DOHH2 (cell line): ENCODE data around the gene MUC5B.

ENCODE experiments used
- H3F3A ChIP-seq: fragments of 200-600 bp; sonication (generic), shearing (Covaris generic); 2 replicates; pipeline ENCODE4 v1.6.0; 2016; ENCODE audit warnings: antibody characterized with exemption, mild to moderate bottlenecking; ENCODE audit not compliant: control insufficient read depth, insufficient read depth
- H3K27ac ChIP-seq: fragments of 200-600 bp; sonication (generic); 2 replicates; pipeline ENCODE4 v1.5.1; 2014; ENCODE audit warnings: low read depth, mild to moderate bottlenecking, low read length, moderate library complexity
- H3K27me3 ChIP-seq: fragments of 200-600 bp; sonication (generic); 2 replicates; pipeline ENCODE4 v1.6.1; 2014; ENCODE audit warnings: mild to moderate bottlenecking, low read length, mixed read lengths; ENCODE audit not compliant: control insufficient read depth
- H3K36me3 ChIP-seq: fragments of 200-600 bp; sonication (generic); 2 replicates; pipeline ENCODE4 v1.6.1; 2014; ENCODE audit warnings: mild to moderate bottlenecking, low read length, moderate library complexity, mixed read lengths; ENCODE audit not compliant: control insufficient read depth
- H3K4me1 ChIP-seq: fragments of 200-600 bp; sonication (generic); 2 replicates; pipeline ENCODE4 v1.6.1; 2014; ENCODE audit warnings: mild to moderate bottlenecking, low read length, mixed read lengths; ENCODE audit not compliant: control insufficient read depth
- H3K4me2 ChIP-seq: fragments of 200-600 bp; sonication (generic); 2 replicates; pipeline ENCODE4 v1.6.0; 2014; ENCODE audit warnings: mild to moderate bottlenecking, low read length, moderate library complexity
- H3K4me3 ChIP-seq: fragments of 200-600 bp; sonication (generic); 2 replicates; pipeline ENCODE4 v1.5.1; 2014; ENCODE audit warnings: mild to moderate bottlenecking, low read length, mixed read lengths
- H3K79me2 ChIP-seq: fragments of 200-600 bp; sonication (generic); 2 replicates; pipeline ENCODE4 v1.6.1; 2014; ENCODE audit warnings: mild to moderate bottlenecking, low read length, mixed read lengths; ENCODE audit not compliant: control insufficient read depth
- H3K9me2 ChIP-seq: fragments of 200-600 bp; sonication (generic); replicated peaks from 2 replicates; pipeline ENCODE4 v1.6.1; 2014; ENCODE audit warnings: mild to moderate bottlenecking, low read length, mixed read lengths; ENCODE audit not compliant: control insufficient read depth
- H3K9me3 ChIP-seq: fragments of 200-600 bp; sonication (generic); 2 replicates; pipeline ENCODE4 v1.6.1; 2014; ENCODE audit warnings: antibody characterized with exemption, low read length, mixed read lengths; ENCODE audit not compliant: control insufficient read depth, insufficient read depth
- H4K20me1 ChIP-seq: fragments of 200-600 bp; sonication (generic); 2 replicates; pipeline ENCODE4 v1.6.0; 2014; ENCODE audit warnings: low read depth, mild to moderate bottlenecking, antibody characterized with exemption, low read length, moderate library complexity; ENCODE audit not compliant: control insufficient read depth, insufficient read depth
- CTCF ChIP-seq: fragments of 200-600 bp; sonication (generic); IDR thresholded peaks from one replicate; pipeline ENCODE4 v1.5.1; 2014; ENCODE audit warnings: antibody characterized with exemption, mild to moderate bottlenecking, low read depth, low read length; ENCODE audit not compliant: poor library complexity, severe bottlenecking
- EZH2phosphoT487 ChIP-seq: fragments of 200-600 bp; sonication (generic); IDR thresholded peaks from 2 replicates; pipeline ENCODE4 v1.6.1; 2017; ENCODE audit warnings: borderline replicate concordance, mild to moderate bottlenecking, antibody characterized with exemption, low read length, moderate library complexity, mixed read lengths

The MUC5B gene

GRCh38 chr11:1297576-1298473 is 75.0 kb downstream of the MUC5B start:
- no peak overlapping the region for H3K27ac ChIP-seq
- H4K20me1 ChIP-seq, result no peaks in the 10 kb centered on the region

GRCh38 chr11:1298695-1299492 is 76.0 kb downstream of the MUC5B start:
- H3K27ac ChIP-seq, result no peak overlapping the region
- H3K4me1 ChIP-seq, result no peaks in the 10 kb centered on the region
- H3K9me3 ChIP-seq, result peaks cover 19% of the 10 kb centered on the region
- no peaks in the 10 kb centered on the region for H3K27me3 ChIP-seq
- no peak overlapping the region for H3K4me3 ChIP-seq
- no peak overlapping the region for H3K4me2 ChIP-seq
- H3K9me2 ChIP-seq, result no peaks in the 10 kb centered on the region
- no peaks in the 10 kb centered on the region for H3F3A ChIP-seq
- TF ChIP-seq CTCF (no peak), EZH2phosphoT487 (no peak)
- H4K20me1 ChIP-seq, result no peaks in the 10 kb centered on the region
- peaks cover 6% of the 10 kb centered on the region; the same call in 1 of the 2 replicates for H3K36me3 ChIP-seq
- peaks cover 21% of the 10 kb centered on the region; the same call in 1 of the 2 replicates for H3K79me2 ChIP-seq

More at GRCh38 chr11:1297576-1298473, 75.0 kb downstream of the MUC5B start:
- Histone ChIP-seq H3K4me2 (no peak overlapping the region), H3F3A (no peaks in the 10 kb centered on the region), H3K79me2 (peaks cover 19% of the 10 kb centered on the region; the same call in 1 of the 2 replicates), H3K9me2 (no peaks in the 10 kb centered on the region), H3K4me1 (no peaks in the 10 kb centered on the region), H3K27me3 (no peaks in the 10 kb centered on the region), H3K9me3 (peaks cover 25% of the 10 kb centered on the region), H3K36me3 (peaks cover 6% of the 10 kb centered on the region; the same call in 1 of the 2 replicates), H3K4me3 (no peak overlapping the region)
- no peak for TF ChIP-seq EZH2phosphoT487
- TF ChIP-seq CTCF, result no peak

- Histone ChIP-seq H3K9me3 (peaks cover 19% of the 10 kb centered on the region), H4K20me1 (no peaks in the 10 kb centered on the region), H3K27ac (no peak overlapping the region), H3K79me2 (peaks cover 21% of the 10 kb centered on the region; the same call in 1 of the 2 replicates), H3K27me3 (no peaks in the 10 kb centered on the region), H3K4me3 (no peak overlapping the region), H3K4me1 (no peaks in the 10 kb centered on the region), H3K36me3 (peaks cover 6% of the 10 kb centered on the region; the same call in 1 of the 2 replicates), H3K9me2 (no peaks in the 10 kb centered on the region), H3K4me2 (no peak overlapping the region), H3F3A (peaks cover under 1% of the 10 kb centered on the region; the same call in 1 of the 2 replicates)
- TF ChIP-seq CTCF, result no peak
- TF ChIP-seq EZH2phosphoT487, result no peak
These were observed 76.8 kb downstream of the MUC5B start for GRCh38 chr11:1299621-1300020.
